Stimulated activated naive B cell treated with anti-CD40 and anti-IgM and Interleukin-4, amounts not matched to agents 10 μg/mL and 1 μg/mL and 100 μg/mL, for 72 hours (primary cell): ENCODE data around the gene NOTCH2.
"Not testable (repeated sequence)": the region's sequence is repeated elsewhere in the genome, so short reads cannot be mapped to it uniquely, and the experiment has no call there.

Source experiments
- ATAC-seq, 2 donors: fragments of 150-1000 bp; cut with Tn5 transposase; replicated peaks; 2 replicates each; pipeline ENCODE4 v1.10.0; 2021; ENCODE audit warnings: moderate library complexity in 1 of 2
- DNase-seq: peaks from one replicate; pipeline ENCODE4 v3.0.0; 2021
- H3K27ac Mint-ChIP-seq: one replicate; pipeline ENCODE4 v1.8.0; 2022; ENCODE audit warnings: mild to moderate bottlenecking, mixed read lengths
- H3K27me3 Mint-ChIP-seq, 2 donors: one replicate each; pipeline ENCODE4 v1.8.0; 2022; ENCODE audit warnings: mixed read lengths in 2 of 2
- H3K36me3 Mint-ChIP-seq, 2 donors: one replicate each; pipeline ENCODE4 v1.8.0; 2022; ENCODE audit warnings: mixed read lengths in 2 of 2, mild to moderate bottlenecking in 1 of 2
- H3K4me1 Mint-ChIP-seq, 2 donors: one replicate each; pipeline ENCODE4 v1.8.0; 2022; ENCODE audit warnings: mixed read lengths in 2 of 2, mild to moderate bottlenecking in 1 of 2
- H3K4me3 Mint-ChIP-seq, 2 donors: one replicate each; pipeline ENCODE4 v1.8.0; 2022; ENCODE audit warnings: mild to moderate bottlenecking in 2 of 2, mixed read lengths in 2 of 2, moderate library complexity in 1 of 2
- H3K9me3 Mint-ChIP-seq, 2 donors: one replicate each; pipeline ENCODE4 v1.8.0; 2022; ENCODE audit warnings: mixed read lengths in 2 of 2, mild to moderate bottlenecking in 1 of 2

Gene NOTCH2

GRCh38 chr1:120096981-120097545, 27.6 kb upstream of the NOTCH2 start:
- not testable (repeated sequence) for H3K27me3 Mint-ChIP-seq, DNase-seq, H3K27ac Mint-ChIP-seq, ATAC-seq, H3K9me3 Mint-ChIP-seq, H3K36me3 Mint-ChIP-seq, H3K4me3 Mint-ChIP-seq, H3K4me1 Mint-ChIP-seq

GRCh38 chr1:120093548-120094181, 24.2 kb upstream of the NOTCH2 start:
- H3K27me3 Mint-ChIP-seq, H3K36me3 Mint-ChIP-seq, H3K4me3 Mint-ChIP-seq, DNase-seq, H3K9me3 Mint-ChIP-seq, H3K4me1 Mint-ChIP-seq, H3K27ac Mint-ChIP-seq: not testable (repeated sequence)
- ATAC-seq: peak; percentile 98 to 99

- H3K27me3 Mint-ChIP-seq, DNase-seq, H3K9me3 Mint-ChIP-seq, H3K4me3 Mint-ChIP-seq, H3K27ac Mint-ChIP-seq, H3K36me3 Mint-ChIP-seq: not testable (repeated sequence)
- H3K4me1 Mint-ChIP-seq: peaks cover 10 to 15% of the 10 kb centered on the region in 2 donors
- peak in 1 of 2 donors; percentile 14 for ATAC-seq
Observed at GRCh38 chr1:120092232-120093218, 23.1 kb upstream of the NOTCH2 start.

DNA sequence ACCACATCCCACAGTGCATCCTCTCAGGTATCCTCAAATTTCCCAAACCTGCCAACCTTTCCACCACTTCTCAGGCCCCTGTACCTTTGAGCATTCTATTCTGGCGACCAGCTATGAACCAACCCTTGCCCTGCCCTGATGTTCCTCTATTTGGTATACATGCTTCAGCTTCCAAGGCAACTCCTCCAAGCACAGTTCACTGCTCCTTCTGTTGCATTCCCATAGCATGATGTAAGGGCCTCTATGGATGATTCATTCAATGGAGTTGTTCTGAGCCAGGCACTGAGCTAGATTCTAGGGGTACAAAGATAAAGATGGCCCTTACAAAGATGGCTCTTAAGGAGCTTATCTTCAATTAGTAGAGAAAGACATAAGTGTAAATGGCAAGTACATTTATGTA, 21.4 kb upstream of the NOTCH2 start:
- not testable (repeated sequence) for H3K27me3 Mint-ChIP-seq, H3K4me3 Mint-ChIP-seq, ATAC-seq, H3K9me3 Mint-ChIP-seq, H3K36me3 Mint-ChIP-seq, H3K27ac Mint-ChIP-seq, DNase-seq
- peaks cover 12 to 15% of the 10 kb centered on the region in 2 donors for H3K4me1 Mint-ChIP-seq

DNA sequence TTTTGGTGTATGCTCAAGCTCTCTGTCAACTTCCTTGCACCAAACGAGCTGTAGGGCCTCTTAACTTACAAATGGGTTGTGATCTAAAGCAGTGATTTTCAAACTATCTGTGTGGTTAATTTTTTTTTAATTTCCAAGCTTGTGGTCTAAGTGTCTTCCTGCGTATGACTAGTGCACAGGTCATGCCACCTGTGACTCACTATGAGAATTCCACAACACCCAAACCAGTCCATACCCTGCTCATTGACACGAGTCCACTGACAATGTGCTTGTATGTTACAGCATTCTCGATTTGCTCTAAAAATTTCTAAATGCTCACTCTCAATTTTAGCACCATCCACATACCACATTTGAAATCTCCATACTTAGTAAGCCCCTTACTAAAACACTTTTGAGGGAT, 18.5 kb upstream of the NOTCH2 start:
- H3K4me3 Mint-ChIP-seq, H3K9me3 Mint-ChIP-seq, H3K27me3 Mint-ChIP-seq, H3K36me3 Mint-ChIP-seq, H3K27ac Mint-ChIP-seq: not testable (repeated sequence)
- peaks cover 12 to 15% of the 10 kb centered on the region in 2 donors for H3K4me1 Mint-ChIP-seq
- peak; percentile 99 to 100 for ATAC-seq
- peak; percentile 49 for DNase-seq

DNA sequence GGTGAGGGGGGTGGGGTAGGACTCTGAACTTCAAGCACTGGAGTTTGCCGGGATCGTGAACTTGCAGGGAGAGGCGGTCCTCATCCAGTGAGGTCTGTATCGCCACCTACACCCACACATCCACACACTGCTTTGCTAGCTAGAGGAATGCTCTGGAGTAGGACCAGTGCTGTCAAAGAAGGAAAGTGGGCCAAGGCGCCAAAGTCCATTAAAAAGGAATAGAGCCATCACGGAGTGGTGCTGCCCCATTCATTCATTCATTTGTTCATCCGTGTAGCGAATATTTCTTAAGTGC, 405 bp upstream of the NOTCH2 start:
- not testable (repeated sequence) for H3K36me3 Mint-ChIP-seq, H3K9me3 Mint-ChIP-seq, H3K27me3 Mint-ChIP-seq, H3K27ac Mint-ChIP-seq, DNase-seq, ATAC-seq, H3K4me3 Mint-ChIP-seq
- peaks cover 6 to 13% of the 10 kb centered on the region in 2 donors for H3K4me1 Mint-ChIP-seq

DNA sequence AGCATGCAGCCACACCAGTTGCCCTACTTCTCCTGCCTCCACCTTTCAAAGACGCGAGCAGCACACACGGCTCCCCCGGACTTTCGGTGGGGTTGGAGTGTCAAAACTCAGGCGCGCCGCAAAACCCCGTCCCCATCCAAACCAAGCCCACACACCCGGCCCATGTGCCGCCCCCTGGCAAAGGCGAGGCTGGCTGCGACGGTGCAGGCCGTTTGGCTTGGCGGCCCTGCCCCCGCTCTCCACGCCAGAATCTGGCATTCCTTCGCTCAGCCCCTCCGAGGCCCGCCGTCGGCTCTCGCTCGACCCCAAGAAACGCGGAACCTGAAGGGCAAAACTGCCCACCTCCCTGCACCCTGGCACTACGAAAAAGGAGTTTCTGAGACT, 787 bp downstream of the NOTCH2 start:
- Mint-ChIP-seq H3K4me1 (peaks cover 6 to 13% of the 10 kb centered on the region in 2 donors), H3K4me3 (peak overlapping the region; percentile 67 to 82)
- H3K27me3 Mint-ChIP-seq, H3K9me3 Mint-ChIP-seq, H3K27ac Mint-ChIP-seq, H3K36me3 Mint-ChIP-seq, ATAC-seq: not testable (repeated sequence)
- peak; percentile 6 for DNase-seq

GRCh38 chr1:120048208-120048607, 21.3 kb downstream of the NOTCH2 start:
- DNase-seq, H3K4me3 Mint-ChIP-seq, H3K27me3 Mint-ChIP-seq, H3K9me3 Mint-ChIP-seq, ATAC-seq, H3K4me1 Mint-ChIP-seq, H3K36me3 Mint-ChIP-seq, H3K27ac Mint-ChIP-seq: not testable (repeated sequence)

DNA sequence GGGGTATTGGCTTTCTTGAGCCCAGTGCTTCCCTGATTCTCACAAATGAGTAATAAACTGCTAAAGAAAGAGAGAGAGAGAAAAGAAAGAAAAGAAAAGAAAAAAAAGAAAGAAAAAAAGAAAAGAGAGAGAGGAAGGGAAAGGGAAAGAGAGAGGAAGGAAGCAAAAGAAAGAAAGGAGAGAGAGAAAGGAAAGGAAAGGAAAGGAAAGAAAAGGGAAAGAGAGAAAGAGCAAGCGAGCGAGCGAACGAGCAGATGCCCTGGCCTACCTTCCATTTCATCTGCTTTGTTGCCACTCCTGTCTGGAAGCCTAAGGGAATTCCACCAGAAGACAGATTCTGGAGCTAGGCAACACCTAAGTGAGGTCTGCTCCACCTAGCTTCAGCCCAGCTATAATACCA, 27.7 kb downstream of the NOTCH2 start:
- not testable (repeated sequence) for H3K9me3 Mint-ChIP-seq

GRCh38 chr1:120032253-120032652, 37.2 kb downstream of the NOTCH2 start:
- H3K27me3 Mint-ChIP-seq, H3K9me3 Mint-ChIP-seq, H3K4me3 Mint-ChIP-seq: not testable (repeated sequence)

More for the DNA sequence above, 27.7 kb downstream of the NOTCH2 start:
- DNase-seq, ATAC-seq, H3K4me1 Mint-ChIP-seq, H3K4me3 Mint-ChIP-seq, H3K27me3 Mint-ChIP-seq, H3K36me3 Mint-ChIP-seq, H3K27ac Mint-ChIP-seq: not testable (repeated sequence)

GRCh38 chr1:120023791-120024190, 45.7 kb downstream of the NOTCH2 start:
- H3K27ac Mint-ChIP-seq, DNase-seq, H3K9me3 Mint-ChIP-seq, ATAC-seq, H3K4me3 Mint-ChIP-seq, H3K27me3 Mint-ChIP-seq, H3K36me3 Mint-ChIP-seq, H3K4me1 Mint-ChIP-seq: not testable (repeated sequence)

More at GRCh38 chr1:120032253-120032652, 37.2 kb downstream of the NOTCH2 start:
- not testable (repeated sequence) for H3K36me3 Mint-ChIP-seq, H3K4me1 Mint-ChIP-seq, H3K27ac Mint-ChIP-seq, ATAC-seq, DNase-seq

- H3K4me1 Mint-ChIP-seq, H3K4me3 Mint-ChIP-seq, H3K9me3 Mint-ChIP-seq, DNase-seq, ATAC-seq, H3K36me3 Mint-ChIP-seq, H3K27me3 Mint-ChIP-seq, H3K27ac Mint-ChIP-seq: not testable (repeated sequence)
Observed at GRCh38 chr1:120014978-120015377, 54.5 kb downstream of the NOTCH2 start.

GRCh38 chr1:120008320-120008719, 61.1 kb downstream of the NOTCH2 start:
- H3K27me3 Mint-ChIP-seq, H3K4me3 Mint-ChIP-seq, H3K36me3 Mint-ChIP-seq, DNase-seq, H3K9me3 Mint-ChIP-seq, H3K4me1 Mint-ChIP-seq, H3K27ac Mint-ChIP-seq: not testable (repeated sequence)
- ATAC-seq: peak in 1 of 2 donors; percentile 27

- not testable (repeated sequence) for DNase-seq, H3K36me3 Mint-ChIP-seq, ATAC-seq, H3K4me3 Mint-ChIP-seq, H3K27me3 Mint-ChIP-seq, H3K9me3 Mint-ChIP-seq, H3K4me1 Mint-ChIP-seq, H3K27ac Mint-ChIP-seq
Observed at GRCh38 chr1:120007850-120008249, 61.6 kb downstream of the NOTCH2 start.

GRCh38 chr1:120001035-120001434, 68.4 kb downstream of the NOTCH2 start:
- not testable (repeated sequence) for H3K27ac Mint-ChIP-seq, ATAC-seq, H3K4me3 Mint-ChIP-seq, H3K27me3 Mint-ChIP-seq, H3K9me3 Mint-ChIP-seq, DNase-seq, H3K4me1 Mint-ChIP-seq
- H3K36me3 Mint-ChIP-seq: peaks cover 11% of the 10 kb centered on the region in 2 donors
